SK-N-SH (cell line): ENCODE results near the gene SMAP1. TPM values are rescaled to one million over a fixed set of nuclear protein-coding genes. Genes with fewer than 3 reads are reported as not detected.

Source experiments
- CTCF ChIA-PET: fragments of 300-600, 350-600 bp; formaldehyde crosslinking; extraction: SDS; loops from one replicate; lab custom pipeline; 2021; lab: Yijun Ruan, JAX
- POLR2A ChIA-PET: fragments of 350-600 bp; sonication (Branson Sonifier 250); formaldehyde crosslinking; extraction: SDS; loops from one replicate; lab custom pipeline; 2020; ENCODE audit warnings: antibody characterized with exemption, inconsistent platforms; lab: Yijun Ruan, JAX
- DNase-seq: peaks from one replicate; pipeline ENCODE4 v3.0.0; 2012
- H2AFZ ChIP-seq: fragments of 200-600 bp; sonication (generic); 2 replicates; pipeline ENCODE4 v1.8.1; 2016; ENCODE audit warnings: antibody characterized with exemption, mild to moderate bottlenecking, low read depth
- H3F3A ChIP-seq: fragments of 200-600 bp; sonication (generic); replicated peaks from 2 replicates; pipeline ENCODE3; 2016; ENCODE audit warnings: antibody characterized with exemption, mild to moderate bottlenecking; ENCODE audit not compliant: insufficient read depth
- H3K27ac ChIP-seq, 2 experiments: fragments of 200-500 bp in 1 of 2; fragments of 200-600 bp in 1 of 2; sonication (Bioruptor generic) in 1 of 2; sonication (generic), shearing (Covaris generic) in 1 of 2; 2 replicates each; pipeline versions ENCODE4 v1.5.1 to v1.6.1; 2014 to 2016; ENCODE audit warnings: low read depth in 2 of 2, inconsistent platforms in 1 of 2, low read length in 1 of 2, mild to moderate bottlenecking in 1 of 2, mixed read lengths in 1 of 2
- H3K27me3 ChIP-seq: fragments of 200-600 bp; sonication (generic), shearing (Covaris generic); 2 replicates; pipeline ENCODE4 v1.6.1; 2016; ENCODE audit warnings: mixed run types; ENCODE audit not compliant: insufficient read depth
- H3K36me3 ChIP-seq, 2 experiments: fragments of 200-500 bp in 1 of 2; fragments of 200-600 bp in 1 of 2; sonication (Bioruptor generic) in 1 of 2; sonication (generic) in 1 of 2; replicated peaks in 1 of 2; 2 replicates each; pipeline versions ENCODE3 to v1.5.1; 2014 to 2016; ENCODE audit warnings: low read length in 1 of 2, mild to moderate bottlenecking in 1 of 2; ENCODE audit not compliant: insufficient read depth in 2 of 2, control insufficient read depth in 1 of 2
- H3K4me1 ChIP-seq, 2 experiments: fragments of 200-500 bp in 1 of 2; fragments of 200-600 bp in 1 of 2; sonication (Bioruptor generic) in 1 of 2; sonication (generic), shearing (Covaris generic) in 1 of 2; 2 replicates each; pipeline versions ENCODE4 v1.5.1 to v1.6.1; 2014 to 2016; ENCODE audit warnings: low read depth in 1 of 2, low read length in 1 of 2, mixed run types in 1 of 2; ENCODE audit not compliant: insufficient read depth in 2 of 2, control insufficient read depth in 1 of 2
- H3K4me2 ChIP-seq: fragments of 200-600 bp; sonication (generic), shearing (Covaris generic); 2 replicates; pipeline ENCODE4 v1.6.1; 2017; ENCODE audit warnings: mixed run types
- H3K4me3 ChIP-seq, 2 experiments: fragments of 200-500 bp in 1 of 2; fragments of 200-600 bp in 1 of 2; sonication (Bioruptor generic) in 1 of 2; sonication (generic), shearing (Covaris generic) in 1 of 2; 2 replicates each; pipeline versions ENCODE4 v1.5.1 to v1.8.1; 2014 to 2016; ENCODE audit warnings: low read depth in 2 of 2, inconsistent platforms in 1 of 2, low read length in 1 of 2, mild to moderate bottlenecking in 1 of 2, mixed read lengths in 1 of 2, moderate library complexity in 1 of 2
- H3K79me2 ChIP-seq: fragments of 200-600 bp; sonication (generic); 2 replicates; pipeline ENCODE4 v1.8.1; 2017; ENCODE audit warnings: mild to moderate bottlenecking; ENCODE audit not compliant: insufficient read depth
- H3K9ac ChIP-seq: fragments of 200-600 bp; sonication (generic); 2 replicates; pipeline ENCODE4 v1.6.1; 2017; ENCODE audit warnings: mixed run types
- H3K9me2 ChIP-seq: fragments of 200-600 bp; sonication (generic); 2 replicates; pipeline ENCODE4 v1.6.1; 2017; ENCODE audit warnings: mixed run types
- H3K9me3 ChIP-seq: fragments of 200-600 bp; sonication (generic); 2 replicates; pipeline ENCODE4 v1.6.1; 2017; ENCODE audit warnings: mixed run types, mild to moderate bottlenecking, moderate library complexity
- H4K20me1 ChIP-seq: fragments of 200-600 bp; sonication (generic); 2 replicates; pipeline ENCODE4 v1.6.1; 2017; ENCODE audit warnings: mild to moderate bottlenecking, mixed run types; ENCODE audit not compliant: insufficient read depth
- CHD2 ChIP-seq: fragments of 150-350 bp; IDR thresholded peaks from 2 replicates; pipeline ENCODE4 v1.6.1; 2018; ENCODE audit warnings: low read length; ENCODE audit not compliant: partially characterized antibody
- ELF1 ChIP-seq: IDR thresholded peaks from 2 replicates; pipeline ENCODE4 v1.4.0; 2012
- EP300 ChIP-seq, 2 experiments: IDR thresholded peaks; 2 replicates each; pipeline versions ENCODE4 v1.4.0 to v1.6.1; 2012; ENCODE audit warnings: borderline replicate concordance in 1 of 2, low read depth in 1 of 2, low read length in 1 of 2
- FOSL2 ChIP-seq: IDR thresholded peaks from 2 replicates; pipeline ENCODE4 v1.4.0; 2012; ENCODE audit warnings: low read depth, mild to moderate bottlenecking, moderate library complexity, borderline replicate concordance
- FOXJ3 ChIP-seq: sonication (generic); formaldehyde crosslinking; IDR thresholded peaks from 2 replicates; pipeline ENCODE4 v1.5.1; 2020; ENCODE audit warnings: mild to moderate bottlenecking, missing genetic modification reagents
- FOXM1 ChIP-seq: IDR thresholded peaks from 2 replicates; pipeline ENCODE4 v1.4.0; 2012; ENCODE audit warnings: low read depth, mild to moderate bottlenecking
- GABPA ChIP-seq: IDR thresholded peaks from 2 replicates; pipeline ENCODE4 v1.4.0; 2012; ENCODE audit warnings: low read depth, mild to moderate bottlenecking
- JUND ChIP-seq: IDR thresholded peaks from 2 replicates; pipeline ENCODE4 v1.4.0; 2012
- MXI1 ChIP-seq: IDR thresholded peaks from 2 replicates; pipeline ENCODE4 v1.6.1; 2012; ENCODE audit warnings: mild to moderate bottlenecking, low read depth, low read length, improper control_type of control experiment
- NRF1 ChIP-seq: IDR thresholded peaks from 2 replicates; pipeline ENCODE4 v1.6.1; 2012; ENCODE audit warnings: low read depth, mild to moderate bottlenecking, low read length
- RCOR1 ChIP-seq: fragments of 150-350 bp; IDR thresholded peaks from 2 replicates; pipeline ENCODE4 v1.6.1; 2017; ENCODE audit warnings: antibody characterized with exemption, low read length
- RFX5 ChIP-seq: IDR thresholded peaks from 2 replicates; pipeline ENCODE4 v1.6.1; 2012; ENCODE audit warnings: mild to moderate bottlenecking, improper control_type of control experiment, low read length
- SIN3A ChIP-seq: IDR thresholded peaks from 2 replicates; pipeline ENCODE4 v1.6.1; 2012; ENCODE audit warnings: low read depth, mild to moderate bottlenecking, low read length, moderate library complexity, borderline replicate concordance
- WGBS: methylation state at CpG from one replicate; pipeline ENCODE4 v1.1.6; 2017; ENCODE audit warnings: low lambda C conversion rate; 5-methylcytosine and 5-hydroxymethylcytosine counted together
- polyA plus RNA-seq, 3 experiments: library from polyadenylated mRNA; depleted of rRNA; stranded (reverse); fragments of >200 nt; gene quantifications; 2 replicates each; pipeline ENCODE4 v1.2.3, GENCODE V29; 2012
- TF ChIP-seq, protein P1 (sequence below): IDR thresholded peaks from 2 replicates; pipeline ENCODE4 v1.4.0; 2012; ENCODE audit warnings: low read depth, borderline replicate concordance
- TF ChIP-seq, protein P2 (sequence below): fragments of 200-600 bp; sonication (generic); IDR thresholded peaks from 2 replicates; pipeline ENCODE4 v1.6.1; 2017; ENCODE audit warnings: antibody characterized with exemption, mild to moderate bottlenecking, moderate library complexity
- TF ChIP-seq, protein P3 (sequence below): IDR thresholded peaks from 2 replicates; pipeline ENCODE4 v1.4.0; 2012; ENCODE audit warnings: low read depth, borderline replicate concordance
- TF ChIP-seq, protein P4 (sequence below): IDR thresholded peaks from 2 replicates; pipeline ENCODE4 v1.6.1; 2012; ENCODE audit warnings: mild to moderate bottlenecking, low read depth, low read length, moderate library complexity

Gene SMAP1
- polyA plus RNA-seq, 1 of the 3 experiments (the other 2 are of a cell fraction): 12.6 TPM

DNA sequence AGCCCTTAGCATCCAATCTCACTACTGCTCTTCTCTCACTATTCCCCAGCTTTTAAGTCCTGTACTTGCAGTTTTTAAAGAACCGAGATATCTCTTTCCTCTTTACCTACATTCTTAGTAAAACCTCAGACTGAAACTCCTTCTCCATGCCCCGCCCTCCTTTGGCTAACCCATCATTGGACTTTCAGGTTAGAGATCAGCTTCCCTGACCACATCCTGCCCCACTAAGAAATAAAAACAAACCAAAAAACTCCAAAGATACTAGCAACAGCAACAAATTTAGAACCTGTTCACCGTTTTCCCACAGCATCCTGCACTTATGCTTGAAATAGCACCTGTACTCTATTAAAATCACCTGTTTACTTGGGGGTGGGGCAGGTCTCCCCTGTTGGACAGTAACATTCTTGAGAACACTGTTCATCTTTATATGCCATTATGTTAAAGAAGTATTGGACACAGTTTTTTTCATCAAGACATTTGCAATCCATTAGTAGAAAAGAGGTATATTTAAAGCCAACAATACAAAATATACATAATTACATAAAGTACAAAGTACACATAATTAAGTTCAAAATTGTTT lies 16.3 kb upstream of the SMAP1 start:
- H3K4me1 ChIP-seq: no peaks in the 10 kb centered on the region
- H3K9ac ChIP-seq: no peak overlapping the region
- CTCF ChIA-PET: interaction anchor here (1.1 kb wide), 1 partner anchor 341 kb away, joined by 3 read pairs; no protein-coding TSS in a partner anchor
- no peak for DNase-seq
- no peaks in the 10 kb centered on the region for H4K20me1 ChIP-seq
- H3K79me2 ChIP-seq: no peaks in the 10 kb centered on the region
- H3K9me3 ChIP-seq: no peaks in the 10 kb centered on the region
- H2AFZ ChIP-seq: no peak overlapping the region
- H3K27ac ChIP-seq: no peak overlapping the region
- H3K9me2 ChIP-seq: no peaks in the 10 kb centered on the region
- TF ChIP-seq, protein P1, sequence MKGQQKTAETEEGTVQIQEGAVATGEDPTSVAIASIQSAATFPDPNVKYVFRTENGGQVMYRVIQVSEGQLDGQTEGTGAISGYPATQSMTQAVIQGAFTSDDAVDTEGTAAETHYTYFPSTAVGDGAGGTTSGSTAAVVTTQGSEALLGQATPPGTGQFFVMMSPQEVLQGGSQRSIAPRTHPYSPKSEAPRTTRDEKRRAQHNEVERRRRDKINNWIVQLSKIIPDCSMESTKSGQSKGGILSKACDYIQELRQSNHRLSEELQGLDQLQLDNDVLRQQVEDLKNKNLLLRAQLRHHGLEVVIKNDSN: no peak
- TF ChIP-seq, protein P2, sequence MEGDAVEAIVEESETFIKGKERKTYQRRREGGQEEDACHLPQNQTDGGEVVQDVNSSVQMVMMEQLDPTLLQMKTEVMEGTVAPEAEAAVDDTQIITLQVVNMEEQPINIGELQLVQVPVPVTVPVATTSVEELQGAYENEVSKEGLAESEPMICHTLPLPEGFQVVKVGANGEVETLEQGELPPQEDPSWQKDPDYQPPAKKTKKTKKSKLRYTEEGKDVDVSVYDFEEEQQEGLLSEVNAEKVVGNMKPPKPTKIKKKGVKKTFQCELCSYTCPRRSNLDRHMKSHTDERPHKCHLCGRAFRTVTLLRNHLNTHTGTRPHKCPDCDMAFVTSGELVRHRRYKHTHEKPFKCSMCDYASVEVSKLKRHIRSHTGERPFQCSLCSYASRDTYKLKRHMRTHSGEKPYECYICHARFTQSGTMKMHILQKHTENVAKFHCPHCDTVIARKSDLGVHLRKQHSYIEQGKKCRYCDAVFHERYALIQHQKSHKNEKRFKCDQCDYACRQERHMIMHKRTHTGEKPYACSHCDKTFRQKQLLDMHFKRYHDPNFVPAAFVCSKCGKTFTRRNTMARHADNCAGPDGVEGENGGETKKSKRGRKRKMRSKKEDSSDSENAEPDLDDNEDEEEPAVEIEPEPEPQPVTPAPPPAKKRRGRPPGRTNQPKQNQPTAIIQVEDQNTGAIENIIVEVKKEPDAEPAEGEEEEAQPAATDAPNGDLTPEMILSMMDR: no peak
- TF ChIP-seq JUND: no peak
- no peak for TF ChIP-seq SIN3A
- TF ChIP-seq GABPA: no peak
- TF ChIP-seq FOSL2: no peak
- TF ChIP-seq FOXM1: no peak
- no peak for TF ChIP-seq NRF1
- no peak for TF ChIP-seq EP300 (IDR thresholded peaks at IDR 0.05; ENCODE audit: borderline replicate concordance in 1 of 2, low read depth in 1 of 2, low read length in 1 of 2)
- no peak for TF ChIP-seq CHD2
- TF ChIP-seq, protein P3, sequence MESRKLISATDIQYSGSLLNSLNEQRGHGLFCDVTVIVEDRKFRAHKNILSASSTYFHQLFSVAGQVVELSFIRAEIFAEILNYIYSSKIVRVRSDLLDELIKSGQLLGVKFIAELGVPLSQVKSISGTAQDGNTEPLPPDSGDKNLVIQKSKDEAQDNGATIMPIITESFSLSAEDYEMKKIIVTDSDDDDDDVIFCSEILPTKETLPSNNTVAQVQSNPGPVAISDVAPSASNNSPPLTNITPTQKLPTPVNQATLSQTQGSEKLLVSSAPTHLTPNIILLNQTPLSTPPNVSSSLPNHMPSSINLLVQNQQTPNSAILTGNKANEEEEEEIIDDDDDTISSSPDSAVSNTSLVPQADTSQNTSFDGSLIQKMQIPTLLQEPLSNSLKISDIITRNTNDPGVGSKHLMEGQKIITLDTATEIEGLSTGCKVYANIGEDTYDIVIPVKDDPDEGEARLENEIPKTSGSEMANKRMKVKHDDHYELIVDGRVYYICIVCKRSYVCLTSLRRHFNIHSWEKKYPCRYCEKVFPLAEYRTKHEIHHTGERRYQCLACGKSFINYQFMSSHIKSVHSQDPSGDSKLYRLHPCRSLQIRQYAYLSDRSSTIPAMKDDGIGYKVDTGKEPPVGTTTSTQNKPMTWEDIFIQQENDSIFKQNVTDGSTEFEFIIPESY: no peak
- TF ChIP-seq ELF1: no peak
- no peak for TF ChIP-seq RCOR1
- TF ChIP-seq FOXJ3 (CRISPR knock-in tag): no peak
- no peak for TF ChIP-seq MXI1
- TF ChIP-seq RFX5: no peak
- TF ChIP-seq, protein P4, sequence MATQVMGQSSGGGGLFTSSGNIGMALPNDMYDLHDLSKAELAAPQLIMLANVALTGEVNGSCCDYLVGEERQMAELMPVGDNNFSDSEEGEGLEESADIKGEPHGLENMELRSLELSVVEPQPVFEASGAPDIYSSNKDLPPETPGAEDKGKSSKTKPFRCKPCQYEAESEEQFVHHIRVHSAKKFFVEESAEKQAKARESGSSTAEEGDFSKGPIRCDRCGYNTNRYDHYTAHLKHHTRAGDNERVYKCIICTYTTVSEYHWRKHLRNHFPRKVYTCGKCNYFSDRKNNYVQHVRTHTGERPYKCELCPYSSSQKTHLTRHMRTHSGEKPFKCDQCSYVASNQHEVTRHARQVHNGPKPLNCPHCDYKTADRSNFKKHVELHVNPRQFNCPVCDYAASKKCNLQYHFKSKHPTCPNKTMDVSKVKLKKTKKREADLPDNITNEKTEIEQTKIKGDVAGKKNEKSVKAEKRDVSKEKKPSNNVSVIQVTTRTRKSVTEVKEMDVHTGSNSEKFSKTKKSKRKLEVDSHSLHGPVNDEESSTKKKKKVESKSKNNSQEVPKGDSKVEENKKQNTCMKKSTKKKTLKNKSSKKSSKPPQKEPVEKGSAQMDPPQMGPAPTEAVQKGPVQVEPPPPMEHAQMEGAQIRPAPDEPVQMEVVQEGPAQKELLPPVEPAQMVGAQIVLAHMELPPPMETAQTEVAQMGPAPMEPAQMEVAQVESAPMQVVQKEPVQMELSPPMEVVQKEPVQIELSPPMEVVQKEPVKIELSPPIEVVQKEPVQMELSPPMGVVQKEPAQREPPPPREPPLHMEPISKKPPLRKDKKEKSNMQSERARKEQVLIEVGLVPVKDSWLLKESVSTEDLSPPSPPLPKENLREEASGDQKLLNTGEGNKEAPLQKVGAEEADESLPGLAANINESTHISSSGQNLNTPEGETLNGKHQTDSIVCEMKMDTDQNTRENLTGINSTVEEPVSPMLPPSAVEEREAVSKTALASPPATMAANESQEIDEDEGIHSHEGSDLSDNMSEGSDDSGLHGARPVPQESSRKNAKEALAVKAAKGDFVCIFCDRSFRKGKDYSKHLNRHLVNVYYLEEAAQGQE: no peak
- H3K36me3 ChIP-seq: no peaks in the 10 kb centered on the region
- no peaks in the 10 kb centered on the region for H3F3A ChIP-seq
- H3K4me3 ChIP-seq: no peak overlapping the region
- H3K4me2 ChIP-seq: no peak overlapping the region
- POLR2A ChIA-PET: no interaction called here
- H3K27me3 ChIP-seq: no peaks in the 10 kb centered on the region
- 52% methylated on average over 3 of the region's 3 CpGs for WGBS
